H1 (cell line): ENCODE data around the gene TMUB2. TPM values are rescaled to one million over a fixed set of nuclear protein-coding genes. Genes with fewer than 3 reads are reported as not detected.

Experiments used
- CTCF ChIA-PET: fragments of 300-600 bp; sonication (Branson Sonifier 250); formaldehyde crosslinking; loops from one replicate; lab custom pipeline; 2021; ENCODE audit not compliant: partially characterized antibody; lab: Charles Lee
- POLR2A ChIA-PET: fragments of 300-600 bp; sonication (Branson Sonifier 250); formaldehyde crosslinking; loops from one replicate; lab custom pipeline; 2021; ENCODE audit warnings: inconsistent platforms; ENCODE audit not compliant: partially characterized antibody; lab: Charles Lee
- DNase-seq, 2 experiments: peaks; one replicate each; pipeline versions ENCODE4 v3.0.0 to v3.0.0-alpha.2; 2010 to 2022; ENCODE audit warnings: low spot score in 2 of 2, low read depth in 1 of 2, mixed read lengths in 1 of 2
- FAIRE-seq: peaks from 2 replicates; lab custom pipeline; 2011; peaks lifted over from hg19 to GRCh38; lab: Jason Lieb, UNC
- H2AFZ ChIP-seq: 2 replicates; pipeline ENCODE4 v1.8.1; 2012; ENCODE audit warnings: low read length, inconsistent platforms
- H2AK5ac ChIP-seq: 2 replicates; pipeline ENCODE4 v1.6.1; 2013; ENCODE audit warnings: low read depth, low read length
- H2BK120ac ChIP-seq: replicated peaks from 2 replicates; pipeline ENCODE3; 2013; ENCODE audit warnings: low read depth, low read length, inconsistent platforms
- H2BK12ac ChIP-seq: 2 replicates; pipeline ENCODE4 v1.6.1; 2013; ENCODE audit warnings: low read depth, low read length
- H2BK15ac ChIP-seq: 2 replicates; pipeline ENCODE4 v1.6.1; 2013; ENCODE audit warnings: low read length
- H2BK20ac ChIP-seq: 2 replicates; pipeline ENCODE4 v1.6.1; 2013; ENCODE audit warnings: low read length
- H2BK5ac ChIP-seq: 2 replicates; pipeline ENCODE4 v1.6.1; 2013; ENCODE audit warnings: low read depth, low read length
- H3K14ac ChIP-seq: 2 replicates; pipeline ENCODE4 v1.6.1; 2013; ENCODE audit warnings: inconsistent platforms; ENCODE audit not compliant: insufficient read length
- H3K18ac ChIP-seq: 2 replicates; pipeline ENCODE4 v1.6.1; 2013; ENCODE audit warnings: low read length; ENCODE audit errors: extremely low read depth
- H3K23ac ChIP-seq: 2 replicates; pipeline ENCODE4 v1.6.1; 2013; ENCODE audit warnings: inconsistent platforms; ENCODE audit not compliant: insufficient read length
- H3K23me2 ChIP-seq: 2 replicates; pipeline ENCODE4 v1.6.1; 2013; ENCODE audit warnings: low read depth, low read length
- H3K27ac ChIP-seq: 2 replicates; pipeline ENCODE4 v1.6.1; 2011; ENCODE audit warnings: low read depth, low read length, inconsistent platforms
- H3K27me3 ChIP-seq, 4 experiments: replicated peaks in 1 of 4; 1 replicate in 1 of 4; 2 replicates in 3 of 4; pipeline versions ENCODE4 v1.6.1 to v1.8.1; 2011 to 2013; ENCODE audit warnings: low read length in 3 of 4, mild to moderate bottlenecking in 3 of 4, inconsistent platforms in 2 of 4, mixed read lengths in 2 of 4, moderate library complexity in 1 of 4; ENCODE audit not compliant: control insufficient read depth in 3 of 4, insufficient read depth in 3 of 4; ENCODE audit errors: extremely low read depth in 1 of 4
- H3K36me3 ChIP-seq, 4 experiments: 2 replicates each; pipeline versions ENCODE4 v1.6.1 to v1.8.1; 2011 to 2013; ENCODE audit warnings: mild to moderate bottlenecking in 4 of 4, low read length in 3 of 4, moderate library complexity in 2 of 4, control low read depth in 1 of 4, inconsistent platforms in 1 of 4; ENCODE audit not compliant: insufficient read depth in 4 of 4, control insufficient read depth in 2 of 4
- H3K4ac ChIP-seq: replicated peaks from 2 replicates; pipeline ENCODE3; 2013; ENCODE audit warnings: low read length, low read depth, mixed read lengths, inconsistent platforms; ENCODE audit not compliant: insufficient read length
- H3K4me1 ChIP-seq, 4 experiments: replicated peaks in 1 of 4; 1 replicate in 1 of 4; 2 replicates in 3 of 4; pipeline versions ENCODE4 v1.6.1 to v1.8.1; 2011 to 2013; ENCODE audit warnings: low read length in 3 of 4, inconsistent platforms in 2 of 4, mixed read lengths in 1 of 4; ENCODE audit not compliant: insufficient read depth in 4 of 4, control insufficient read depth in 3 of 4
- H3K4me2 ChIP-seq, 2 experiments: 2 replicates each; pipeline versions ENCODE4 v1.6.1 to v1.8.1; 2011 to 2013; ENCODE audit warnings: low read depth in 2 of 2, low read length in 2 of 2, control low read depth in 1 of 2, inconsistent platforms in 1 of 2, mild to moderate bottlenecking in 1 of 2; ENCODE audit not compliant: insufficient read depth in 1 of 2
- H3K4me3 ChIP-seq, 4 experiments: fragments of 200-600, 300-600 bp in 1 of 4; sonication (generic), shearing (Covaris generic), sonication (Bioruptor Twin) in 1 of 4; 2 replicates each; pipeline versions ENCODE4 v1.5.1 to v1.8.1; 2011 to 2016; ENCODE audit warnings: low read length in 4 of 4, low read depth in 3 of 4, control low read depth in 2 of 4, inconsistent platforms in 2 of 4, mild to moderate bottlenecking in 2 of 4, mixed read lengths in 1 of 4, moderate library complexity in 1 of 4; ENCODE audit not compliant: insufficient read depth in 2 of 4; ENCODE audit errors: extremely low read depth in 1 of 4
- H3K56ac ChIP-seq: replicated peaks from 2 replicates; pipeline ENCODE3; 2013; ENCODE audit warnings: low read depth, mild to moderate bottlenecking, mixed read lengths, low read length, inconsistent platforms; ENCODE audit not compliant: insufficient read length
- H3K79me1 ChIP-seq: 2 replicates; pipeline ENCODE4 v1.6.1; 2013; ENCODE audit warnings: low read depth, low read length, control low read depth
- H3K79me2 ChIP-seq, 2 experiments: 2 replicates each; pipeline versions ENCODE4 v1.6.1 to v1.8.1; 2012 to 2013; ENCODE audit warnings: low read length in 2 of 2, mild to moderate bottlenecking in 2 of 2, inconsistent platforms in 1 of 2; ENCODE audit not compliant: insufficient read depth in 2 of 2, control insufficient read depth in 1 of 2
- H3K9ac ChIP-seq, 4 experiments: replicated peaks in 1 of 4; 1 replicate in 1 of 4; 2 replicates in 3 of 4; pipeline versions ENCODE4 v1.6.1 to v1.8.1; 2011 to 2013; ENCODE audit warnings: low read depth in 3 of 4, low read length in 3 of 4, control low read depth in 2 of 4, mild to moderate bottlenecking in 2 of 4, moderate library complexity in 2 of 4, inconsistent platforms in 1 of 4; ENCODE audit errors: extremely low read depth in 1 of 4
- H3K9me3 ChIP-seq, 2 experiments: 2 replicates each; pipeline versions ENCODE4 v1.6.1 to v1.8.1; 2012 to 2013; ENCODE audit warnings: mild to moderate bottlenecking in 2 of 2, moderate library complexity in 2 of 2, control low read depth in 1 of 2, inconsistent platforms in 1 of 2, low read depth in 1 of 2, low read length in 1 of 2, mixed read lengths in 1 of 2; ENCODE audit not compliant: insufficient read depth in 2 of 2
- H4K20me1 ChIP-seq, 2 experiments: replicated peaks in 1 of 2; 2 replicates each; pipeline versions ENCODE3 to v1.8.1; 2011 to 2013; ENCODE audit warnings: inconsistent platforms in 2 of 2, low read length in 2 of 2, mild to moderate bottlenecking in 1 of 2; ENCODE audit not compliant: insufficient read depth in 2 of 2, control insufficient read depth in 1 of 2
- H4K5ac ChIP-seq: 2 replicates; pipeline ENCODE4 v1.6.1; 2013; ENCODE audit warnings: low read length, low read depth, mixed read lengths, inconsistent platforms; ENCODE audit not compliant: insufficient read length
- H4K8ac ChIP-seq: 2 replicates; pipeline ENCODE4 v1.8.0; 2013; ENCODE audit warnings: mild to moderate bottlenecking, moderate library complexity, low read length, inconsistent platforms; ENCODE audit not compliant: insufficient read depth; ENCODE audit errors: extremely low read depth
- H4K91ac ChIP-seq: replicated peaks from 2 replicates; pipeline ENCODE3; 2013; ENCODE audit warnings: low read length, mixed read lengths, inconsistent platforms; ENCODE audit not compliant: insufficient read length
- CEBPB ChIP-seq: IDR thresholded peaks from 2 replicates; pipeline ENCODE4 v1.6.1; 2012; ENCODE audit warnings: low read depth, low read length
- CTBP2 ChIP-seq: IDR thresholded peaks from 2 replicates; pipeline ENCODE4 v1.7.0; 2011; ENCODE audit warnings: borderline replicate concordance, mild to moderate bottlenecking, moderate library complexity, mixed read lengths, low read length; ENCODE audit not compliant: insufficient read depth, insufficient read length
- EP300 ChIP-seq, 2 experiments: IDR thresholded peaks; 1 replicate in 1 of 2; 2 replicates in 1 of 2; pipeline ENCODE4 v1.6.1; 2011 to 2012; ENCODE audit warnings: low read depth in 2 of 2, low read length in 2 of 2, mild to moderate bottlenecking in 2 of 2, borderline replicate concordance in 1 of 2, inconsistent platforms in 1 of 2, moderate library complexity in 1 of 2
- JUN ChIP-seq: IDR thresholded peaks from 2 replicates; pipeline ENCODE4 v1.6.1; 2011; ENCODE audit warnings: low read depth, mild to moderate bottlenecking, improper control_type of control experiment, low read length
- SIX5 ChIP-seq: IDR thresholded peaks from 2 replicates; pipeline ENCODE4 v1.6.1; 2011; ENCODE audit warnings: mild to moderate bottlenecking, low read depth, low read length
- SP1 ChIP-seq: IDR thresholded peaks from 2 replicates; pipeline ENCODE4 v1.6.1; 2011; ENCODE audit warnings: low read depth, low read length
- TBP ChIP-seq: IDR thresholded peaks from 2 replicates; pipeline ENCODE4 v1.6.1; 2011; ENCODE audit warnings: low read depth, low read length, improper control_type of control experiment
- WGBS, 2 experiments: shearing (Covaris generic) in 1 of 2; methylation state at CpG; one replicate each; pipeline versions ENCODE4 v1.1.6 to v1.1.7; 2013 to 2015; ENCODE audit warnings: low lambda C conversion rate in 2 of 2, mixed read lengths in 2 of 2, inconsistent platforms in 1 of 2, low coverage in 1 of 2, missing lambda C conversion rate in 1 of 2; ENCODE audit not compliant: insufficient replicate concordance in 2 of 2, insufficient coverage in 1 of 2, insufficient read length in 1 of 2; ENCODE audit errors: extremely low coverage in 1 of 2, missing lambda C conversion rate in 1 of 2; 5-methylcytosine and 5-hydroxymethylcytosine counted together
- polyA plus RNA-seq, 7 experiments: library from polyadenylated mRNA; depleted of rRNA in 3 of 7; stranded (reverse) in 5 of 7; unstranded in 2 of 7; fragments of >200 nt in 5 of 7; fragments of 200-250 nt in 2 of 7; gene quantifications; 1 replicate in 5 of 7; 2 replicates in 1 of 7; 4 replicates in 1 of 7; pipeline versions ENCODE4 v1.2.1 to v1.2.3, GENCODE V29; 2011 to 2013; ENCODE audit warnings: missing spikeins in 2 of 7, mixed read lengths in 2 of 7
- total RNA-seq: library from RNA; stranded (reverse); fragmentation: NEBNext Ultra II Directional; extraction: Animal tissue kit (Norgen Biotek cat#: 25700); gene quantifications from 2 replicates; pipeline ENCODE4 v1.2.1, GENCODE V29; 2021
- TF ChIP-seq, protein P1 (sequence below), 3 experiments: IDR thresholded peaks; 1 replicate in 2 of 3; 2 replicates in 1 of 3; pipeline versions ENCODE4 v1.5.1 to v1.6.1; 2011; ENCODE audit warnings: low read length in 3 of 3, mild to moderate bottlenecking in 3 of 3, inconsistent platforms in 2 of 3, low read depth in 1 of 3, moderate library complexity in 1 of 3; ENCODE audit not compliant: insufficient read depth in 1 of 3; ENCODE audit errors: control extremely low read depth in 1 of 3

TMUB2 gene
- total and polyA plus RNA-seq, 2 of the 8 experiments (the other 6 are each of a cell fraction or from before 2014, with no cell fraction given), result 18.5 to 30.5 TPM

GRCh38 chr17:44137891-44138709 is 48.7 kb upstream of the TMUB2 start:
- H3K23me2 ChIP-seq, result no peaks in the 10 kb centered on the region; the same call in 1 of the 2 replicates
- peak overlapping the region; percentile 74 for H4K5ac ChIP-seq
- H3K4me3 ChIP-seq, result peak overlapping the region in 2 of 4 experiments; percentile 23 to 33; a peak in 4 of 8 replicates
- FAIRE-seq, result no peak
- H3K9me3 ChIP-seq, result no peaks in the 10 kb centered on the region
- peak overlapping the region; percentile 96; the same call in 1 of the 2 replicates for H2BK20ac ChIP-seq
- H4K20me1 ChIP-seq, result no peaks in the 10 kb centered on the region
- H3K18ac ChIP-seq, result peak overlapping the region; percentile 84
- H3K4ac ChIP-seq, result peak overlapping the region; percentile 81
- no peaks in the 10 kb centered on the region for H3K79me1 ChIP-seq
- peak overlapping the region; percentile 19; the same call in 1 of the 2 replicates for H2BK15ac ChIP-seq
- H4K91ac ChIP-seq, result peak overlapping the region; percentile 48
- peak overlapping the region; percentile 4; the same call in 1 of the 2 replicates for H2AK5ac ChIP-seq
- H3K36me3 ChIP-seq, result no peaks in the 10 kb centered on the region
- no peak overlapping the region for H3K56ac ChIP-seq
- H3K4me2 ChIP-seq, result peak overlapping the region; percentile 58 to 68
- ChIA-PET POLR2A (interaction anchor here (0.9 to 1.5 kb wide), 7 partner anchors 9 to 36 kb away, joined by 3 to 4 read pairs (median 4); no protein-coding TSS in a partner anchor), CTCF (interaction anchor here (0.6 to 4.2 kb wide), 11 partner anchors 13 to 1116 kb away, joined by 3 to 19 read pairs (median 4); partner anchors contain the start of genes HDAC5 and VAT1)
- peak overlapping the region; percentile 98 for H2BK120ac ChIP-seq
- no peak overlapping the region for H2AFZ ChIP-seq
- no peak overlapping the region for H3K23ac ChIP-seq
- H3K4me1 ChIP-seq, result peaks cover 9 to 17% (median 16%) of the 10 kb centered on the region in 4 experiments
- peak overlapping the region; percentile 92 for H2BK5ac ChIP-seq
- H3K27ac ChIP-seq, result peak overlapping the region; percentile 44; the same call in 1 of the 2 replicates
- peak; percentile 66 to 75 for DNase-seq
- WGBS, 2 experiments, result 10% methylated on average over 20 of the region's 20 CpGs; no CpG with 5 or more reads in 1 of the 2 experiments
- no peaks in the 10 kb centered on the region for H3K27me3 ChIP-seq
- H3K14ac ChIP-seq, result no peak overlapping the region
- peak overlapping the region; percentile 85; the same call in 1 of the 2 replicates for H4K8ac ChIP-seq
- peak overlapping the region; percentile 98 for H2BK12ac ChIP-seq
- H3K79me2 ChIP-seq, result 0 out of 4 replicates have a peak, but pooled peaks cover 0 to 7% of the 10 kb centered on the region in 2 experiments
- no peak overlapping the region; a peak in 1 of 7 replicates for H3K9ac ChIP-seq
- TF ChIP-seq SP1 (no peak), TBP (no peak), CTBP2 (peak; percentile 69), EP300 (IDR thresholded peaks at IDR 0.05; ENCODE audit: borderline replicate concordance in 1 of 2, low read depth in 2 of 2, low read length in 2 of 2) (no peak), SIX5 (no peak), JUN (peak; percentile 73; the same call in 1 of the 2 replicates), CEBPB (no peak)
- TF ChIP-seq, protein P1, sequence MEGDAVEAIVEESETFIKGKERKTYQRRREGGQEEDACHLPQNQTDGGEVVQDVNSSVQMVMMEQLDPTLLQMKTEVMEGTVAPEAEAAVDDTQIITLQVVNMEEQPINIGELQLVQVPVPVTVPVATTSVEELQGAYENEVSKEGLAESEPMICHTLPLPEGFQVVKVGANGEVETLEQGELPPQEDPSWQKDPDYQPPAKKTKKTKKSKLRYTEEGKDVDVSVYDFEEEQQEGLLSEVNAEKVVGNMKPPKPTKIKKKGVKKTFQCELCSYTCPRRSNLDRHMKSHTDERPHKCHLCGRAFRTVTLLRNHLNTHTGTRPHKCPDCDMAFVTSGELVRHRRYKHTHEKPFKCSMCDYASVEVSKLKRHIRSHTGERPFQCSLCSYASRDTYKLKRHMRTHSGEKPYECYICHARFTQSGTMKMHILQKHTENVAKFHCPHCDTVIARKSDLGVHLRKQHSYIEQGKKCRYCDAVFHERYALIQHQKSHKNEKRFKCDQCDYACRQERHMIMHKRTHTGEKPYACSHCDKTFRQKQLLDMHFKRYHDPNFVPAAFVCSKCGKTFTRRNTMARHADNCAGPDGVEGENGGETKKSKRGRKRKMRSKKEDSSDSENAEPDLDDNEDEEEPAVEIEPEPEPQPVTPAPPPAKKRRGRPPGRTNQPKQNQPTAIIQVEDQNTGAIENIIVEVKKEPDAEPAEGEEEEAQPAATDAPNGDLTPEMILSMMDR (IDR thresholded peaks at IDR 0.05; ENCODE audit: control extremely low read depth in 1 of 3, insufficient read depth in 1 of 3, low read depth in 1 of 3, low read length in 3 of 3), result no peak
